Gastroesophageal sphincter (tissue), 4 donors: Measurements from ENCODE around the gene CMTR2. TPM values are rescaled to one million over a fixed set of nuclear protein-coding genes. Genes with fewer than 3 reads are reported as not detected.

ENCODE experiments used
- ATAC-seq: fragments of 150-250 bp; one replicate; pipeline ENCODE4 v1.9.1; 2016; ENCODE audit warnings: mild to moderate bottlenecking, moderate library complexity
- H3K27ac ChIP-seq, 4 donors: fragments of 200-600 bp; sonication (generic) in 3 of 4; 1 replicate in 3 of 4; 2 replicates in 1 of 4; pipeline ENCODE4 v1.5.1; 2016 to 2019
- H3K27me3 ChIP-seq: fragments of 200-600 bp; sonication (generic); one replicate; pipeline ENCODE4 v1.5.1; 2019
- H3K36me3 ChIP-seq, 2 donors: fragments of 200-600 bp; sonication (generic); one replicate each; pipeline ENCODE4 v1.5.1; 2019; ENCODE audit warnings: control low read depth in 1 of 2
- H3K4me1 ChIP-seq, 3 donors: fragments of 200-600 bp; sonication (generic); 1 replicate in 2 of 3; 2 replicates in 1 of 3; pipeline ENCODE4 v1.5.1; 2016 to 2019; ENCODE audit warnings: control low read depth in 2 of 3
- H3K4me3 ChIP-seq, 2 donors: fragments of 200-600 bp; sonication (generic); one replicate each; pipeline ENCODE4 v1.5.1; 2019; ENCODE audit warnings: mild to moderate bottlenecking in 1 of 2, moderate library complexity in 1 of 2
- H3K9me3 ChIP-seq, 3 donors: fragments of 200-600 bp; sonication (generic); one replicate each; pipeline ENCODE4 v1.5.1; 2017 to 2019; ENCODE audit warnings: control low read depth in 2 of 3
- CTCF ChIP-seq, 4 experiments: fragments of 200-600 bp in 2 of 4; fragments of 450-650 bp in 2 of 4; sonication (generic) in 1 of 4; IDR thresholded peaks; one replicate each; pipeline ENCODE4 v1.5.1; 2017 to 2019; ENCODE audit warnings: antibody characterized with exemption in 4 of 4, mild to moderate bottlenecking in 2 of 4, moderate library complexity in 2 of 4
- EP300 ChIP-seq: sonication (generic); formaldehyde crosslinking; IDR thresholded peaks from one replicate; pipeline ENCODE4 v1.6.1; 2017; ENCODE audit warnings: antibody characterized with exemption, mild to moderate bottlenecking
- POLR2A ChIP-seq, 2 donors: fragments of 450-650 bp; IDR thresholded peaks; one replicate each; pipeline ENCODE4 v1.6.1; 2017; ENCODE audit warnings: antibody characterized with exemption in 2 of 2, mild to moderate bottlenecking in 2 of 2, moderate library complexity in 1 of 2
- POLR2AphosphoS5 ChIP-seq: sonication (generic); formaldehyde crosslinking; IDR thresholded peaks from one replicate; pipeline ENCODE4 v1.6.1; 2017; ENCODE audit warnings: antibody characterized with exemption
- WGBS, 2 donors: methylation state at CpG; one replicate each; pipeline ENCODE4 v1.1.5; 2018; ENCODE audit warnings: low coverage in 1 of 2; 5-methylcytosine and 5-hydroxymethylcytosine counted together
- total RNA-seq, 4 donors: library from RNA; depleted of rRNA; stranded (reverse); fragments of >200 nt; gene quantifications; one replicate each; pipeline ENCODE4 v1.1.0, GENCODE V29; 2016

CMTR2 gene
- total RNA-seq, 4 donors from 2014 or later: 10.6 to 30.2 (median 22.7) TPM

- ATAC-seq: no peak
Observed at GRCh38 chr16:71250461-71251235, 38.6 kb downstream of the CMTR2 start.

GRCh38 chr16:71249399-71249798 lies 39.8 kb downstream of the CMTR2 start:
- H3K4me1 ChIP-seq: no peaks in the 10 kb centered on the region
- H3K36me3 ChIP-seq: no peaks in the 10 kb centered on the region
- ATAC-seq: no peak
- H3K4me3 ChIP-seq: no peak overlapping the region
- no peak overlapping the region for H3K27ac ChIP-seq
- 33 to 38% methylated on average over 1 of the region's 1 CpG for WGBS, 2 donors
- TF ChIP-seq POLR2AphosphoS5 (no peak), POLR2A (IDR thresholded peaks at IDR 0.05) (no peak), EP300 (no peak), CTCF (IDR thresholded peaks at IDR 0.05) (no peak)
- H3K27me3 ChIP-seq: peaks cover 4% of the 10 kb centered on the region
- no peaks in the 10 kb centered on the region for H3K9me3 ChIP-seq

More at GRCh38 chr16:71250461-71251235, 38.6 kb downstream of the CMTR2 start:
- Histone ChIP-seq H3K36me3 (no peaks in the 10 kb centered on the region), H3K27ac (no peak overlapping the region), H3K9me3 (no peaks in the 10 kb centered on the region), H3K4me3 (no peak overlapping the region), H3K27me3 (peaks cover 4% of the 10 kb centered on the region), H3K4me1 (no peaks in the 10 kb centered on the region)
- 84% methylated on average over 5 of the region's 5 CpGs; no CpG with 5 or more reads in 1 of the 2 donors for whole genome bisulfite sequencing, 2 donors
- TF ChIP-seq EP300: no peak
- no peak for TF ChIP-seq POLR2A (IDR thresholded peaks at IDR 0.05)
- no peak for TF ChIP-seq POLR2AphosphoS5
- no peak for TF ChIP-seq CTCF (IDR thresholded peaks at IDR 0.05)

- TF ChIP-seq POLR2AphosphoS5 (no peak), EP300 (no peak), CTCF (IDR thresholded peaks at IDR 0.05) (no peak), POLR2A (IDR thresholded peaks at IDR 0.05) (no peak)
- Histone ChIP-seq H3K9me3 (no peaks in the 10 kb centered on the region), H3K27ac (no peak overlapping the region), H3K4me3 (no peak overlapping the region), H3K4me1 (no peaks in the 10 kb centered on the region), H3K27me3 (peaks cover 4% of the 10 kb centered on the region), H3K36me3 (no peaks in the 10 kb centered on the region)
- ATAC-seq: no peak
- 85 to 89% methylated on average over 6 to 7 of the region's 7 CpGs for WGBS, 2 donors
Observed at GRCh38 chr16:71247478-71247877, 41.7 kb downstream of the CMTR2 start.

GRCh38 chr16:71246309-71246708 lies 42.9 kb downstream of the CMTR2 start:
- Histone ChIP-seq H3K36me3 (no peaks in the 10 kb centered on the region), H3K27me3 (peaks cover 4% of the 10 kb centered on the region), H3K4me1 (no peaks in the 10 kb centered on the region), H3K4me3 (no peak overlapping the region), H3K9me3 (no peaks in the 10 kb centered on the region), H3K27ac (no peak overlapping the region)
- TF ChIP-seq CTCF (IDR thresholded peaks at IDR 0.05) (no peak), EP300 (no peak)
- ATAC-seq: no peak

- no peak overlapping the region for H3K27ac ChIP-seq
- H3K36me3 ChIP-seq: no peaks in the 10 kb centered on the region
- peaks cover 4% of the 10 kb centered on the region for H3K27me3 ChIP-seq
- H3K4me3 ChIP-seq: no peak overlapping the region
- ATAC-seq: no peak
- no peaks in the 10 kb centered on the region for H3K4me1 ChIP-seq
- H3K9me3 ChIP-seq: no peaks in the 10 kb centered on the region
- WGBS, 2 donors: 63% methylated on average over 1 of the region's 1 CpG; no CpG with 5 or more reads in 1 of the 2 donors
- TF ChIP-seq POLR2AphosphoS5: no peak
- TF ChIP-seq POLR2A (IDR thresholded peaks at IDR 0.05): no peak
- no peak for TF ChIP-seq CTCF (IDR thresholded peaks at IDR 0.05)
- no peak for TF ChIP-seq EP300
Observed at GRCh38 chr16:71244521-71244920, 44.7 kb downstream of the CMTR2 start.
